Measurements from ENCODE around the gene CFAP100.

Gene CFAP100

DNA sequence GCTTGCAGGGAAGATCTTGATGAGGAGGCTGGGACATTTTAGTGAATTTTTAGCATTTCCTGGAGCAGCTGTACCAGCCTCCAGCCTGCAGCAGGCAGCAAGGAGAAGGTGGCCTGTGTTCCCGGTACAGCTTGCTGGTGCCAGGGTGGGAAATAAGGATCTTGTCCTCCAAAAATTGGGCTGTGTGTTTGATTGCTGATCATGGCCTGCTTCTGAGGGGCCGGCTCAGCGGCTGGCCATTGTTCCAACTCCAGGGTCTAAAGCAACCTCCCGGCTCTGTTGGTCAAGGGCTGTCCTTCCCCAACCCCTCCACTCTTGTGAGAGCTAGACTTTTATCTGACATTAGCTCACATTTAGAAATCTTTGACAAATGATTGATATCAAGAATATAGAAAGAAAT, 5.0 kb downstream of the CFAP100 start:
- H2BK5ac ChIP-seq (ENCODE audit: low read length), result no peak overlapping the region
- no CpG with 5 or more reads among the region's 4 CpGs for WGBS, 2 donors (ENCODE audit: extremely low coverage in 2 of 2, insufficient read length in 2 of 2, insufficient replicate concordance in 1 of 2)
- no peak overlapping the region for H3K4me3 ChIP-seq (ENCODE audit: low read length in 2 of 2)
- H4K8ac ChIP-seq (ENCODE audit: low read depth, low read length), result no peak overlapping the region
- H3K18ac ChIP-seq (ENCODE audit: low read length), result no peak overlapping the region
- no peaks in the 10 kb centered on the region for H3K36me3 ChIP-seq (replicated peaks in 1 of 2; ENCODE audit: control insufficient read depth in 2 of 2, insufficient read depth in 2 of 2, low read length in 2 of 2)
- H3K27me3 ChIP-seq (ENCODE audit: control insufficient read depth in 3 of 3, insufficient read depth in 3 of 3, low read depth in 1 of 3, low read length in 3 of 3), result peaks cover 0 to 26% (median 0%) of the 10 kb centered on the region in 3 experiments
- no peak overlapping the region for H4K91ac ChIP-seq (ENCODE audit: low read depth, low read length, poor library complexity)
- no peak overlapping the region for H3K27ac ChIP-seq (replicated peaks; ENCODE audit: low read length)
- H2AK5ac ChIP-seq (ENCODE audit: low read depth, low read length), result no peak overlapping the region
- H3K23ac ChIP-seq (ENCODE audit: low read depth, low read length, poor library complexity), result no peak overlapping the region
- H3K4ac ChIP-seq (ENCODE audit: low read length), result no peak overlapping the region
- H3K14ac ChIP-seq (ENCODE audit: low read length), result no peak overlapping the region
- no peaks in the 10 kb centered on the region for H3K79me1 ChIP-seq (ENCODE audit: low read depth, low read length)
- H3K4me1 ChIP-seq (ENCODE audit: control insufficient read depth in 2 of 2, insufficient read depth in 1 of 2, low read depth in 1 of 2, low read length in 2 of 2), result peaks cover 2 to 17% of the 10 kb centered on the region in 2 donors
- no peak overlapping the region for H2AFZ ChIP-seq (ENCODE audit: low read length)
- no peak overlapping the region for H3K9ac ChIP-seq (ENCODE audit: low read depth, low read length, poor library complexity)
- H2BK12ac ChIP-seq (ENCODE audit: low read length), result no peak overlapping the region
- no peak for DNase-seq (ENCODE audit: low spot score)
- no peak overlapping the region for H3K4me2 ChIP-seq (ENCODE audit: insufficient read depth, low read length, poor library complexity, severe bottlenecking)
- H2BK120ac ChIP-seq (ENCODE audit: low read depth, low read length), result no peak overlapping the region
- H2BK15ac ChIP-seq (ENCODE audit: low read length), result no peak overlapping the region
- no peaks in the 10 kb centered on the region for H3K9me3 ChIP-seq (replicated peaks in 1 of 2; ENCODE audit: control insufficient read depth in 2 of 2, insufficient read depth in 1 of 2, low read depth in 1 of 2, low read length in 2 of 2)

DNA sequence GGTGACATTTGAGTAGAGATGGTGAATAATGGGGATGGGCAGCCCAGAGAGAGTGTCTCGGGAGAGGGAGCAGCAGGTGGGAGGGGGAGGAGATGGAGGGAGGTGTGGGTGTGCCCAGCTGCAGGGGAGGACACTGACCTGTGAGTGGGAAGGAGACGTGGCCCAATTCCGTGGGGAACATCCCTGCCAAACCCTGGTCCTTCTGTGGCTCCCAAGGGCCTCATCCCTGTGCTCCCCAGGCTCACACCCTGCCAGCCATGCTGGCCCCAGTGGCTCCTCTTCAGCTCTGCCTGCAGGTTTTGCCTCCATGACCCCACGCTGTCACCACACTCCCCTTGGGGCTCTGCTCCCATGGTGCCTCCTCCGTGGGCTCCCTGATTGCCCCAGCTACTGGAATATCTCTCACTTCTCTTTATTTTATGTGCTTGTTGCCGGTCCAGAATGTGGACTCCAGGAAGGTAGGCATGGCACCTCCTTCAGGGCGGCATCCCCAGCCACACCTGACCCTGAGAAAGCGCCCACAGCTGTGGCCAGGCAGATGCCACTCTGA, 7.0 kb downstream of the CFAP100 start:
- DNase-seq (ENCODE audit: low spot score), result no peak
- H2BK5ac ChIP-seq (ENCODE audit: low read length), result no peak overlapping the region
- no peak overlapping the region for H2BK120ac ChIP-seq (ENCODE audit: low read depth, low read length)
- H3K9ac ChIP-seq (ENCODE audit: low read depth, low read length, poor library complexity), result peak overlapping the region; percentile 66
- H4K91ac ChIP-seq (ENCODE audit: low read depth, low read length, poor library complexity), result no peak overlapping the region
- H3K79me1 ChIP-seq (ENCODE audit: low read depth, low read length), result peaks cover 2% of the 10 kb centered on the region
- H3K23ac ChIP-seq (ENCODE audit: low read depth, low read length, poor library complexity), result peak overlapping the region; percentile 6
- H3K4me3 ChIP-seq (ENCODE audit: low read length in 2 of 2), result no peak overlapping the region
- H2AK5ac ChIP-seq (ENCODE audit: low read depth, low read length), result peak overlapping the region; percentile 57
- WGBS, 2 donors (ENCODE audit: extremely low coverage in 2 of 2, insufficient read length in 2 of 2, insufficient replicate concordance in 1 of 2), result no CpG with 5 or more reads among the region's 8 CpGs
- H2BK15ac ChIP-seq (ENCODE audit: low read length), result peak overlapping the region; percentile 68
- no peak overlapping the region for H3K14ac ChIP-seq (ENCODE audit: low read length)
- no peak overlapping the region for H3K4ac ChIP-seq (ENCODE audit: low read length)
- peaks cover 0 to 9% (median 0%) of the 10 kb centered on the region in 3 experiments for H3K27me3 ChIP-seq (ENCODE audit: control insufficient read depth in 3 of 3, insufficient read depth in 3 of 3, low read depth in 1 of 3, low read length in 3 of 3)
- peak overlapping the region; percentile 35 for H3K18ac ChIP-seq (ENCODE audit: low read length)
- H3K4me2 ChIP-seq (ENCODE audit: insufficient read depth, low read length, poor library complexity, severe bottlenecking), result no peak overlapping the region
- no peak overlapping the region for H3K27ac ChIP-seq (replicated peaks; ENCODE audit: low read length)
- peaks cover 0 to 11% of the 10 kb centered on the region in 2 donors for H3K4me1 ChIP-seq (ENCODE audit: control insufficient read depth in 2 of 2, insufficient read depth in 1 of 2, low read depth in 1 of 2, low read length in 2 of 2)
- no peak overlapping the region for H2AFZ ChIP-seq (ENCODE audit: low read length)
- H2BK12ac ChIP-seq (ENCODE audit: low read length), result no peak overlapping the region
- H3K36me3 ChIP-seq (replicated peaks in 1 of 2; ENCODE audit: control insufficient read depth in 2 of 2, insufficient read depth in 2 of 2, low read length in 2 of 2), result no peaks in the 10 kb centered on the region
- H4K8ac ChIP-seq (ENCODE audit: low read depth, low read length), result no peak overlapping the region
- no peaks in the 10 kb centered on the region for H3K9me3 ChIP-seq (replicated peaks in 1 of 2; ENCODE audit: control insufficient read depth in 2 of 2, insufficient read depth in 1 of 2, low read depth in 1 of 2, low read length in 2 of 2)

GRCh38 chr3:126402178-126402577, 7.5 kb downstream of the CFAP100 start:
- Histone ChIP-seq H2BK15ac (ENCODE audit: low read length) (peak overlapping the region; percentile 68), H3K4me3 (ENCODE audit: low read length in 2 of 2) (no peak overlapping the region), H4K91ac (ENCODE audit: low read depth, low read length, poor library complexity) (no peak overlapping the region), H3K23ac (ENCODE audit: low read depth, low read length, poor library complexity) (peak overlapping the region; percentile 45), H3K27ac (replicated peaks; ENCODE audit: low read length) (no peak overlapping the region), H2BK12ac (ENCODE audit: low read length) (no peak overlapping the region), H2BK5ac (ENCODE audit: low read length) (no peak overlapping the region), H3K9me3 (replicated peaks in 1 of 2; ENCODE audit: control insufficient read depth in 2 of 2, insufficient read depth in 1 of 2, low read depth in 1 of 2, low read length in 2 of 2) (no peaks in the 10 kb centered on the region), H3K14ac (ENCODE audit: low read length) (peak overlapping the region; percentile 50), H3K36me3 (replicated peaks in 1 of 2; ENCODE audit: control insufficient read depth in 2 of 2, insufficient read depth in 2 of 2, low read length in 2 of 2) (no peaks in the 10 kb centered on the region), H2AK5ac (ENCODE audit: low read depth, low read length) (peak overlapping the region; percentile 57), H3K4me1 (ENCODE audit: control insufficient read depth in 2 of 2, insufficient read depth in 1 of 2, low read depth in 1 of 2, low read length in 2 of 2) (peaks cover 0 to 13% of the 10 kb centered on the region in 2 donors), H2AFZ (ENCODE audit: low read length) (no peak overlapping the region), H2BK120ac (ENCODE audit: low read depth, low read length) (no peak overlapping the region), H3K4me2 (ENCODE audit: insufficient read depth, low read length, poor library complexity, severe bottlenecking) (no peak overlapping the region), H3K79me1 (ENCODE audit: low read depth, low read length) (peaks cover 2% of the 10 kb centered on the region), H3K9ac (ENCODE audit: low read depth, low read length, poor library complexity) (peak overlapping the region; percentile 66), H3K18ac (ENCODE audit: low read length) (peak overlapping the region; percentile 27), H4K8ac (ENCODE audit: low read depth, low read length) (no peak overlapping the region), H3K27me3 (ENCODE audit: control insufficient read depth in 3 of 3, insufficient read depth in 3 of 3, low read depth in 1 of 3, low read length in 3 of 3) (peaks cover 0 to 13% (median 0%) of the 10 kb centered on the region in 3 experiments), H3K4ac (ENCODE audit: low read length) (no peak overlapping the region)
- no peak for DNase-seq (ENCODE audit: low spot score)
- WGBS, 2 donors (ENCODE audit: extremely low coverage in 2 of 2, insufficient read length in 2 of 2, insufficient replicate concordance in 1 of 2), result no CpG with 5 or more reads among the region's 6 CpGs

DNA sequence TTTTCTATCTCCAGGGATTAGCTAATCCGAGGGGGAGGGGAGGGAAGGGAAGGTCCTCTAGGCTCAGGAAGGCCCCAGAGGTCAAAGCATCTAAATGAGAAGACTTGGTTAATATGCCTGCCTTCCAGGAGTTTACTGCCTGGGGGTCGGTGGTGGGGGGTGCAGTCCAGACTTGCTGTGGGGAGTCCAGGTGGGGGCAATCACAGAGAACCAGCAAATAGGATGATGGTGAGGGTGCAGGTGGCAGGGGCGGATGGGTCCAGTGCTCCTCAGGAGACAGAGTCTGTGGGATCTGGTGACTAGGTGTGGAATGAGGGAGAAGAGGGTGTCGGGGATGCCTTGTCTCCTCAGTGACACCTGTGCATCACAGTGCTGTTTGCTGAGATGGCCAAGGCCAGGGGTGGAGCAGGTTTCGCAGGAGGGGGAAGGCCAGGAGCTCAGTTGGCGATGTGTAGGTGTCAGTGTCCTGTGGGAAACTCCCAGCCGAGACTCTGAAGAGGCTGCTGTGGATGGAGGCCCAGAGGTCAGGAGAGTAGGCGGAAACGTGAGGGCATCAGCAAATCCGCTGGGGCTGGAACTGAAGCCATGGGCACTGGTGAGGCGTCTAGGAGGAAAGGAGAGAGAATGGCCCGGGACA, 8.1 kb downstream of the CFAP100 start:
- Histone ChIP-seq H3K27ac (replicated peaks; ENCODE audit: low read length) (no peak overlapping the region), H2BK12ac (ENCODE audit: low read length) (no peak overlapping the region), H2AFZ (ENCODE audit: low read length) (no peak overlapping the region), H3K79me1 (ENCODE audit: low read depth, low read length) (peaks cover 3% of the 10 kb centered on the region), H3K36me3 (replicated peaks in 1 of 2; ENCODE audit: control insufficient read depth in 2 of 2, insufficient read depth in 2 of 2, low read length in 2 of 2) (no peaks in the 10 kb centered on the region), H4K91ac (ENCODE audit: low read depth, low read length, poor library complexity) (no peak overlapping the region), H3K4ac (ENCODE audit: low read length) (no peak overlapping the region), H3K14ac (ENCODE audit: low read length) (no peak overlapping the region), H3K4me1 (ENCODE audit: control insufficient read depth in 2 of 2, insufficient read depth in 1 of 2, low read depth in 1 of 2, low read length in 2 of 2) (peaks cover 0 to 14% of the 10 kb centered on the region in 2 donors), H2BK15ac (ENCODE audit: low read length) (no peak overlapping the region), H3K4me2 (ENCODE audit: insufficient read depth, low read length, poor library complexity, severe bottlenecking) (no peak overlapping the region), H2AK5ac (ENCODE audit: low read depth, low read length) (peak overlapping the region; percentile 20), H2BK5ac (ENCODE audit: low read length) (no peak overlapping the region), H3K9ac (ENCODE audit: low read depth, low read length, poor library complexity) (no peak overlapping the region), H4K8ac (ENCODE audit: low read depth, low read length) (no peak overlapping the region), H3K18ac (ENCODE audit: low read length) (peak overlapping the region; percentile 73), H3K9me3 (replicated peaks in 1 of 2; ENCODE audit: control insufficient read depth in 2 of 2, insufficient read depth in 1 of 2, low read depth in 1 of 2, low read length in 2 of 2) (peaks cover 0 to 2% of the 10 kb centered on the region in 2 donors), H2BK120ac (ENCODE audit: low read depth, low read length) (no peak overlapping the region), H3K4me3 (ENCODE audit: low read length in 2 of 2) (no peak overlapping the region), H3K27me3 (ENCODE audit: control insufficient read depth in 3 of 3, insufficient read depth in 3 of 3, low read depth in 1 of 3, low read length in 3 of 3) (peaks cover 0 to 9% (median 0%) of the 10 kb centered on the region in 3 experiments), H3K23ac (ENCODE audit: low read depth, low read length, poor library complexity) (no peak overlapping the region)
- no CpG with 5 or more reads among the region's 12 CpGs for WGBS, 2 donors (ENCODE audit: extremely low coverage in 2 of 2, insufficient read length in 2 of 2, insufficient replicate concordance in 1 of 2)
- DNase-seq (ENCODE audit: low spot score), result no peak
